H1 (cell line): Measurements from ENCODE around the gene FHAD1. TPM values are rescaled to one million over a fixed set of nuclear protein-coding genes. Genes with fewer than 3 reads are reported as not detected.

Experiments used
- CTCF ChIA-PET: fragments of 300-600 bp; sonication (Branson Sonifier 250); formaldehyde crosslinking; loops from one replicate; lab custom pipeline; 2021; ENCODE audit not compliant: partially characterized antibody; lab: Charles Lee
- POLR2A ChIA-PET: fragments of 300-600 bp; sonication (Branson Sonifier 250); formaldehyde crosslinking; loops from one replicate; lab custom pipeline; 2021; ENCODE audit warnings: inconsistent platforms; ENCODE audit not compliant: partially characterized antibody; lab: Charles Lee
- DNase-seq, 2 experiments: peaks; one replicate each; pipeline versions ENCODE4 v3.0.0 to v3.0.0-alpha.2; 2010 to 2022; ENCODE audit warnings: low spot score in 2 of 2, low read depth in 1 of 2, mixed read lengths in 1 of 2
- FAIRE-seq: peaks from 2 replicates; lab custom pipeline; 2011; peaks lifted over from hg19 to GRCh38; lab: Jason Lieb, UNC
- H2AFZ ChIP-seq: 2 replicates; pipeline ENCODE4 v1.8.1; 2012; ENCODE audit warnings: low read length, inconsistent platforms
- H2AK5ac ChIP-seq: 2 replicates; pipeline ENCODE4 v1.6.1; 2013; ENCODE audit warnings: low read depth, low read length
- H2BK120ac ChIP-seq: replicated peaks from 2 replicates; pipeline ENCODE3; 2013; ENCODE audit warnings: low read depth, low read length, inconsistent platforms
- H2BK12ac ChIP-seq: 2 replicates; pipeline ENCODE4 v1.6.1; 2013; ENCODE audit warnings: low read depth, low read length
- H2BK15ac ChIP-seq: 2 replicates; pipeline ENCODE4 v1.6.1; 2013; ENCODE audit warnings: low read length
- H2BK20ac ChIP-seq: 2 replicates; pipeline ENCODE4 v1.6.1; 2013; ENCODE audit warnings: low read length
- H2BK5ac ChIP-seq: 2 replicates; pipeline ENCODE4 v1.6.1; 2013; ENCODE audit warnings: low read depth, low read length
- H3K14ac ChIP-seq: 2 replicates; pipeline ENCODE4 v1.6.1; 2013; ENCODE audit warnings: inconsistent platforms; ENCODE audit not compliant: insufficient read length
- H3K18ac ChIP-seq: 2 replicates; pipeline ENCODE4 v1.6.1; 2013; ENCODE audit warnings: low read length; ENCODE audit errors: extremely low read depth
- H3K23ac ChIP-seq: 2 replicates; pipeline ENCODE4 v1.6.1; 2013; ENCODE audit warnings: inconsistent platforms; ENCODE audit not compliant: insufficient read length
- H3K23me2 ChIP-seq: 2 replicates; pipeline ENCODE4 v1.6.1; 2013; ENCODE audit warnings: low read depth, low read length
- H3K27ac ChIP-seq: 2 replicates; pipeline ENCODE4 v1.6.1; 2011; ENCODE audit warnings: low read depth, low read length, inconsistent platforms
- H3K27me3 ChIP-seq, 4 experiments: replicated peaks in 1 of 4; 1 replicate in 1 of 4; 2 replicates in 3 of 4; pipeline versions ENCODE4 v1.6.1 to v1.8.1; 2011 to 2013; ENCODE audit warnings: low read length in 3 of 4, mild to moderate bottlenecking in 3 of 4, inconsistent platforms in 2 of 4, mixed read lengths in 2 of 4, moderate library complexity in 1 of 4; ENCODE audit not compliant: control insufficient read depth in 3 of 4, insufficient read depth in 3 of 4; ENCODE audit errors: extremely low read depth in 1 of 4
- H3K36me3 ChIP-seq, 4 experiments: 2 replicates each; pipeline versions ENCODE4 v1.6.1 to v1.8.1; 2011 to 2013; ENCODE audit warnings: mild to moderate bottlenecking in 4 of 4, low read length in 3 of 4, moderate library complexity in 2 of 4, control low read depth in 1 of 4, inconsistent platforms in 1 of 4; ENCODE audit not compliant: insufficient read depth in 4 of 4, control insufficient read depth in 2 of 4
- H3K4ac ChIP-seq: replicated peaks from 2 replicates; pipeline ENCODE3; 2013; ENCODE audit warnings: low read length, low read depth, mixed read lengths, inconsistent platforms; ENCODE audit not compliant: insufficient read length
- H3K4me1 ChIP-seq, 4 experiments: replicated peaks in 1 of 4; 1 replicate in 1 of 4; 2 replicates in 3 of 4; pipeline versions ENCODE4 v1.6.1 to v1.8.1; 2011 to 2013; ENCODE audit warnings: low read length in 3 of 4, inconsistent platforms in 2 of 4, mixed read lengths in 1 of 4; ENCODE audit not compliant: insufficient read depth in 4 of 4, control insufficient read depth in 3 of 4
- H3K4me2 ChIP-seq, 2 experiments: 2 replicates each; pipeline versions ENCODE4 v1.6.1 to v1.8.1; 2011 to 2013; ENCODE audit warnings: low read depth in 2 of 2, low read length in 2 of 2, control low read depth in 1 of 2, inconsistent platforms in 1 of 2, mild to moderate bottlenecking in 1 of 2; ENCODE audit not compliant: insufficient read depth in 1 of 2
- H3K4me3 ChIP-seq, 4 experiments: fragments of 200-600, 300-600 bp in 1 of 4; sonication (generic), shearing (Covaris generic), sonication (Bioruptor Twin) in 1 of 4; 2 replicates each; pipeline versions ENCODE4 v1.5.1 to v1.8.1; 2011 to 2016; ENCODE audit warnings: low read length in 4 of 4, low read depth in 3 of 4, control low read depth in 2 of 4, inconsistent platforms in 2 of 4, mild to moderate bottlenecking in 2 of 4, mixed read lengths in 1 of 4, moderate library complexity in 1 of 4; ENCODE audit not compliant: insufficient read depth in 2 of 4; ENCODE audit errors: extremely low read depth in 1 of 4
- H3K56ac ChIP-seq: replicated peaks from 2 replicates; pipeline ENCODE3; 2013; ENCODE audit warnings: low read depth, mild to moderate bottlenecking, mixed read lengths, low read length, inconsistent platforms; ENCODE audit not compliant: insufficient read length
- H3K79me1 ChIP-seq: 2 replicates; pipeline ENCODE4 v1.6.1; 2013; ENCODE audit warnings: low read depth, low read length, control low read depth
- H3K79me2 ChIP-seq, 2 experiments: 2 replicates each; pipeline versions ENCODE4 v1.6.1 to v1.8.1; 2012 to 2013; ENCODE audit warnings: low read length in 2 of 2, mild to moderate bottlenecking in 2 of 2, inconsistent platforms in 1 of 2; ENCODE audit not compliant: insufficient read depth in 2 of 2, control insufficient read depth in 1 of 2
- H3K9ac ChIP-seq, 4 experiments: replicated peaks in 1 of 4; 1 replicate in 1 of 4; 2 replicates in 3 of 4; pipeline versions ENCODE4 v1.6.1 to v1.8.1; 2011 to 2013; ENCODE audit warnings: low read depth in 3 of 4, low read length in 3 of 4, control low read depth in 2 of 4, mild to moderate bottlenecking in 2 of 4, moderate library complexity in 2 of 4, inconsistent platforms in 1 of 4; ENCODE audit errors: extremely low read depth in 1 of 4
- H3K9me3 ChIP-seq, 2 experiments: 2 replicates each; pipeline versions ENCODE4 v1.6.1 to v1.8.1; 2012 to 2013; ENCODE audit warnings: mild to moderate bottlenecking in 2 of 2, moderate library complexity in 2 of 2, control low read depth in 1 of 2, inconsistent platforms in 1 of 2, low read depth in 1 of 2, low read length in 1 of 2, mixed read lengths in 1 of 2; ENCODE audit not compliant: insufficient read depth in 2 of 2
- H4K20me1 ChIP-seq, 2 experiments: replicated peaks in 1 of 2; 2 replicates each; pipeline versions ENCODE3 to v1.8.1; 2011 to 2013; ENCODE audit warnings: inconsistent platforms in 2 of 2, low read length in 2 of 2, mild to moderate bottlenecking in 1 of 2; ENCODE audit not compliant: insufficient read depth in 2 of 2, control insufficient read depth in 1 of 2
- H4K5ac ChIP-seq: 2 replicates; pipeline ENCODE4 v1.6.1; 2013; ENCODE audit warnings: low read length, low read depth, mixed read lengths, inconsistent platforms; ENCODE audit not compliant: insufficient read length
- H4K8ac ChIP-seq: 2 replicates; pipeline ENCODE4 v1.8.0; 2013; ENCODE audit warnings: mild to moderate bottlenecking, moderate library complexity, low read length, inconsistent platforms; ENCODE audit not compliant: insufficient read depth; ENCODE audit errors: extremely low read depth
- H4K91ac ChIP-seq: replicated peaks from 2 replicates; pipeline ENCODE3; 2013; ENCODE audit warnings: low read length, mixed read lengths, inconsistent platforms; ENCODE audit not compliant: insufficient read length
- BCL11A ChIP-seq, 2 experiments: IDR thresholded peaks; one replicate each; pipeline ENCODE4 v1.6.1; 2011; ENCODE audit warnings: low read depth in 2 of 2, low read length in 2 of 2, mild to moderate bottlenecking in 2 of 2
- CBX5 ChIP-seq: fragments of 300-800, 300-1000 bp; sonication (generic); IDR thresholded peaks from 2 replicates; pipeline ENCODE4 v1.7.1; 2016; ENCODE audit warnings: antibody characterized with exemption, low read length, low read depth
- CEBPB ChIP-seq: IDR thresholded peaks from 2 replicates; pipeline ENCODE4 v1.6.1; 2012; ENCODE audit warnings: low read depth, low read length
- CHD1 ChIP-seq: IDR thresholded peaks from 2 replicates; pipeline ENCODE4 v1.6.1; 2012; ENCODE audit warnings: low read depth, low read length, improper control_type of control experiment
- GABPA ChIP-seq: IDR thresholded peaks from 2 replicates; pipeline ENCODE4 v1.6.1; 2011; ENCODE audit warnings: mild to moderate bottlenecking, low read length, moderate library complexity, borderline replicate concordance; ENCODE audit not compliant: insufficient read depth
- JUN ChIP-seq: IDR thresholded peaks from 2 replicates; pipeline ENCODE4 v1.6.1; 2011; ENCODE audit warnings: low read depth, mild to moderate bottlenecking, improper control_type of control experiment, low read length
- JUND ChIP-seq: IDR thresholded peaks from 2 replicates; pipeline ENCODE4 v1.6.1; 2011; ENCODE audit warnings: mild to moderate bottlenecking, improper control_type of control experiment, low read length
- KDM1A ChIP-seq: fragments of 200-600, 300-600 bp; sonication (generic); IDR thresholded peaks from 2 replicates; pipeline ENCODE4 v1.7.1; 2016; ENCODE audit warnings: mild to moderate bottlenecking, low read length, borderline replicate concordance
- RFX5 ChIP-seq: IDR thresholded peaks from 2 replicates; pipeline ENCODE4 v1.6.1; 2011; ENCODE audit warnings: low read depth, low read length, improper control_type of control experiment, borderline replicate concordance
- RNF2 ChIP-seq: fragments of 200-900, 300-1000 bp; sonication (generic); IDR thresholded peaks from 2 replicates; pipeline ENCODE4 v1.7.1; 2016; ENCODE audit warnings: borderline replicate concordance, low read depth, mild to moderate bottlenecking, antibody characterized with exemption, low read length; ENCODE audit not compliant: poor library complexity, severe bottlenecking; ENCODE audit errors: missing control alignments
- WGBS, 2 experiments: shearing (Covaris generic) in 1 of 2; methylation state at CpG; one replicate each; pipeline versions ENCODE4 v1.1.6 to v1.1.7; 2013 to 2015; ENCODE audit warnings: low lambda C conversion rate in 2 of 2, mixed read lengths in 2 of 2, inconsistent platforms in 1 of 2, low coverage in 1 of 2, missing lambda C conversion rate in 1 of 2; ENCODE audit not compliant: insufficient replicate concordance in 2 of 2, insufficient coverage in 1 of 2, insufficient read length in 1 of 2; ENCODE audit errors: extremely low coverage in 1 of 2, missing lambda C conversion rate in 1 of 2; 5-methylcytosine and 5-hydroxymethylcytosine counted together
- polyA plus RNA-seq, 7 experiments: library from polyadenylated mRNA; depleted of rRNA in 3 of 7; stranded (reverse) in 5 of 7; unstranded in 2 of 7; fragments of >200 nt in 5 of 7; fragments of 200-250 nt in 2 of 7; gene quantifications; 1 replicate in 5 of 7; 2 replicates in 1 of 7; 4 replicates in 1 of 7; pipeline versions ENCODE4 v1.2.1 to v1.2.3, GENCODE V29; 2011 to 2013; ENCODE audit warnings: missing spikeins in 2 of 7, mixed read lengths in 2 of 7
- total RNA-seq: library from RNA; stranded (reverse); fragmentation: NEBNext Ultra II Directional; extraction: Animal tissue kit (Norgen Biotek cat#: 25700); gene quantifications from 2 replicates; pipeline ENCODE4 v1.2.1, GENCODE V29; 2021
- TF ChIP-seq, protein P1 (sequence below), 3 experiments: IDR thresholded peaks; 1 replicate in 2 of 3; 2 replicates in 1 of 3; pipeline versions ENCODE4 v1.5.1 to v1.6.1; 2011; ENCODE audit warnings: low read length in 3 of 3, mild to moderate bottlenecking in 3 of 3, inconsistent platforms in 2 of 3, low read depth in 1 of 3, moderate library complexity in 1 of 3; ENCODE audit not compliant: insufficient read depth in 1 of 3; ENCODE audit errors: control extremely low read depth in 1 of 3

Gene FHAD1
- total and polyA plus RNA-seq, 2 of the 8 experiments (the other 6 are each of a cell fraction or from before 2014, with no cell fraction given), result 0.39 to 0.69 TPM

- no peak overlapping the region for H4K8ac ChIP-seq
- H3K27ac ChIP-seq, result no peak overlapping the region
- peaks cover 5% of the 10 kb centered on the region; the same call in 1 of the 2 replicates for H3K23me2 ChIP-seq
- H3K79me2 ChIP-seq, result no peaks in the 10 kb centered on the region
- no peak overlapping the region for H4K5ac ChIP-seq
- no peak overlapping the region for H3K4me2 ChIP-seq
- H4K91ac ChIP-seq, result no peak overlapping the region
- H3K9ac ChIP-seq, result no peak overlapping the region
- H3K14ac ChIP-seq, result no peak overlapping the region
- H4K20me1 ChIP-seq, result no peaks in the 10 kb centered on the region
- H2BK120ac ChIP-seq, result no peak overlapping the region
- no peak overlapping the region for H2BK12ac ChIP-seq
- DNase-seq (no peak), FAIRE-seq (no peak)
- H3K36me3 ChIP-seq, result no peaks in the 10 kb centered on the region
- H2BK5ac ChIP-seq, result no peak overlapping the region
- CTCF ChIA-PET, result interaction anchor here (0.6 to 5.1 kb wide), 7 partner anchors 8 to 275 kb away, joined by 3 to 25 read pairs (median 6); partner anchors contain the start of gene AGMAT
- H3K27me3 ChIP-seq, result no peaks in the 10 kb centered on the region
- H3K23ac ChIP-seq, result no peak overlapping the region
- no peak overlapping the region for H3K56ac ChIP-seq
- H3K18ac ChIP-seq, result no peak overlapping the region; the same call in 1 of the 2 replicates
- H3K4me3 ChIP-seq, result no peak overlapping the region
- H2BK15ac ChIP-seq, result no peak overlapping the region
- H3K4me1 ChIP-seq, result no peaks in the 10 kb centered on the region; a peak in 1 of 7 replicates
- no peak overlapping the region for H3K4ac ChIP-seq
- WGBS, 2 experiments, result 13% methylated on average over 1 of the region's 1 CpG; no CpG with 5 or more reads in 1 of the 2 experiments
- no peak overlapping the region for H2AK5ac ChIP-seq
- POLR2A ChIA-PET, result no interaction called here
- no peak overlapping the region for H2AFZ ChIP-seq
- no peaks in the 10 kb centered on the region; a peak in 1 of 4 replicates for H3K9me3 ChIP-seq
- H3K79me1 ChIP-seq, result no peaks in the 10 kb centered on the region
- H2BK20ac ChIP-seq, result no peak overlapping the region
- TF ChIP-seq CBX5 (no peak), JUND (no peak), GABPA (no peak), JUN (no peak), RFX5 (no peak), CHD1 (no peak), BCL11A (IDR thresholded peaks at IDR 0.05; ENCODE audit: low read depth in 2 of 2, low read length in 2 of 2) (no peak), CEBPB (no peak), RNF2 (no peak), KDM1A (no peak)
- TF ChIP-seq, protein P1, sequence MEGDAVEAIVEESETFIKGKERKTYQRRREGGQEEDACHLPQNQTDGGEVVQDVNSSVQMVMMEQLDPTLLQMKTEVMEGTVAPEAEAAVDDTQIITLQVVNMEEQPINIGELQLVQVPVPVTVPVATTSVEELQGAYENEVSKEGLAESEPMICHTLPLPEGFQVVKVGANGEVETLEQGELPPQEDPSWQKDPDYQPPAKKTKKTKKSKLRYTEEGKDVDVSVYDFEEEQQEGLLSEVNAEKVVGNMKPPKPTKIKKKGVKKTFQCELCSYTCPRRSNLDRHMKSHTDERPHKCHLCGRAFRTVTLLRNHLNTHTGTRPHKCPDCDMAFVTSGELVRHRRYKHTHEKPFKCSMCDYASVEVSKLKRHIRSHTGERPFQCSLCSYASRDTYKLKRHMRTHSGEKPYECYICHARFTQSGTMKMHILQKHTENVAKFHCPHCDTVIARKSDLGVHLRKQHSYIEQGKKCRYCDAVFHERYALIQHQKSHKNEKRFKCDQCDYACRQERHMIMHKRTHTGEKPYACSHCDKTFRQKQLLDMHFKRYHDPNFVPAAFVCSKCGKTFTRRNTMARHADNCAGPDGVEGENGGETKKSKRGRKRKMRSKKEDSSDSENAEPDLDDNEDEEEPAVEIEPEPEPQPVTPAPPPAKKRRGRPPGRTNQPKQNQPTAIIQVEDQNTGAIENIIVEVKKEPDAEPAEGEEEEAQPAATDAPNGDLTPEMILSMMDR (IDR thresholded peaks at IDR 0.05; ENCODE audit: control extremely low read depth in 1 of 3, insufficient read depth in 1 of 3, low read depth in 1 of 3, low read length in 3 of 3), result no peak
Observed at GRCh38 chr1:15316510-15316909, 69.5 kb downstream of the FHAD1 start.
